Activated B cell treated with CpG ODN at 0.5 μM for 24 hours (primary cell): ENCODE data around the gene MYRIP. TPM values are rescaled to one million over a fixed set of nuclear protein-coding genes. Genes with fewer than 3 reads are reported as not detected.
"Not testable (repeated sequence)": the region's sequence is repeated elsewhere in the genome, so short reads cannot be mapped to it uniquely, and the experiment has no call there.

Experiments used
- ATAC-seq: fragments of 200-7000 bp; cut with Tn5 transposase; one replicate; pipeline ENCODE4 v1.10.0; 2021; ENCODE audit warnings: low read depth, mild to moderate bottlenecking, moderate library complexity
- CTCF ChIA-PET: fragments of 350-600 bp; sonication (Branson Sonifier 250); formaldehyde crosslinking; loops from one replicate; lab custom pipeline; 2021; ENCODE audit warnings: antibody characterized with exemption; lab: Charles Lee
- POLR2A ChIA-PET: fragments of 350-600 bp; sonication (Branson Sonifier 250); formaldehyde crosslinking; loops from one replicate; lab custom pipeline; 2021; ENCODE audit warnings: antibody characterized with exemption; lab: Charles Lee
- DNase-seq: peaks from one replicate; pipeline ENCODE4 v3.0.0; 2022
- H3K27ac Mint-ChIP-seq: one replicate; pipeline ENCODE4 v1.8.0; 2020; ENCODE audit warnings: mixed read lengths
- H3K27me3 Mint-ChIP-seq: one replicate; pipeline ENCODE4 v1.8.0; 2021; ENCODE audit warnings: mixed read lengths
- H3K36me3 Mint-ChIP-seq: one replicate; pipeline ENCODE4 v1.8.0; 2021; ENCODE audit warnings: low read depth, mixed read lengths
- H3K4me1 Mint-ChIP-seq: one replicate; pipeline ENCODE4 v1.8.0; 2021; ENCODE audit warnings: mixed read lengths
- H3K4me3 Mint-ChIP-seq: one replicate; pipeline ENCODE4 v1.8.0; 2020; ENCODE audit warnings: mild to moderate bottlenecking, mixed read lengths
- H3K9me3 Mint-ChIP-seq: one replicate; pipeline ENCODE4 v1.8.0; 2020; ENCODE audit warnings: mixed read lengths
- CTCF ChIP-seq: fragments of 200-600 bp; IDR thresholded peaks from one replicate; pipeline ENCODE4 v1.8.0; 2022; ENCODE audit warnings: antibody characterized with exemption, mild to moderate bottlenecking
- intact Hi-C: fragments of 100-400 bp; cut with micrococcal nuclease; formaldehyde crosslinking; loops from one replicate; pipeline ENCODE4 v1.15.1; 2024
- total RNA-seq: library from RNA; stranded (reverse); gene quantifications from 2 replicates; pipeline ENCODE4 v1.2.3, GENCODE V29; 2022

Gene MYRIP
- total RNA-seq, 1 donor from 2014 or later: 0.20 TPM

GRCh38 chr3:40267937-40268724 is 458.7 kb downstream of the MYRIP start:
- intact Hi-C loops: no loop called here
- ATAC-seq (no peak), DNase-seq (no peak)
- Mint-ChIP-seq H3K4me3 (no peak overlapping the region), H3K27ac (no peak overlapping the region), H3K9me3 (peaks cover 3% of the 10 kb centered on the region), H3K27me3 (no peaks in the 10 kb centered on the region), H3K36me3 (no peaks in the 10 kb centered on the region), H3K4me1 (no peaks in the 10 kb centered on the region)
- ChIA-PET CTCF (no interaction called here), POLR2A (no interaction called here)
- no peak for TF ChIP-seq CTCF

DNA sequence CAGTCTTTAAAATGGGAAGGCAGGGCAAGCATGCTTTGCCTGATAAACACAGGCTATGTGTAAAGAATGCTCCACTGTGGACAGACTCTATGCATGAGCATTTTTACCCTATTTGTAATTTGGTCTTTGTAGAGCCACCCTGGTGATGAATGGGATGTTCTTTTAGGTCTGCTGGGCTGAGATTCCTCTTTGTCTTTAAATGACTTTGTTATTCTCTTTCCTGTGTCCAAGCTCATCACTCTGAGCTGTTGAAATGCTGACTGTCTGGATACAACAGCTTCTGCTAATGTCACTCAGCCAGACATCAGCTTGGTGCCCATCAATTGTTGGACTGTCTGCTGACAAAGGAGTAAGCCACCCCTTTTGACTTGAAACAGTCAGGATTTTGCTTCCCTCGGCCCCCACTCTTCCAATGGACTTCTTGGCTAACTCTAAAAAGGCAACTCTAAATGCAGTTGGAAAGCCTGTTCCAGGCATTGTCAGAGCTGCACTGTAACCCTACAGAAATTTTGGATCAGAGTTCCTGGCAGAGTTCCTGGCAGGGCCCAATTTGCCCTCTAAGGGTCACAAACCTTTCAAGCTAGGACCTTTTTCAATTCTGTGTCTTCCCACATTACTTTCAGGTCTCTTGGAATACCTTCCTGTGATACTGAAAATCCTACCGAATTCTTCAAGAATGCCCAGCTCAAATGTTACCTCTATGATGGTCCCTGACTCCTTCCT is 459.6 kb downstream of the MYRIP start:
- no peak overlapping the region for H3K27ac Mint-ChIP-seq
- no peak overlapping the region for H3K4me3 Mint-ChIP-seq
- no peaks in the 10 kb centered on the region for H3K4me1 Mint-ChIP-seq
- H3K9me3 Mint-ChIP-seq: no peaks in the 10 kb centered on the region
- no peaks in the 10 kb centered on the region for H3K27me3 Mint-ChIP-seq
- H3K36me3 Mint-ChIP-seq: no peaks in the 10 kb centered on the region
- CTCF ChIA-PET: no interaction called here
- intact Hi-C loops: no loop called here
- DNase-seq: no peak
- no peak for ATAC-seq
- TF ChIP-seq CTCF: no peak
- POLR2A ChIA-PET: no interaction called here

- DNase-seq (no peak), ATAC-seq (no peak)
- no peak overlapping the region for H3K27ac Mint-ChIP-seq
- POLR2A ChIA-PET: no interaction called here
- H3K4me1 Mint-ChIP-seq: no peaks in the 10 kb centered on the region
- H3K36me3 Mint-ChIP-seq: no peaks in the 10 kb centered on the region
- no peaks in the 10 kb centered on the region for H3K9me3 Mint-ChIP-seq
- intact Hi-C loops: no loop called here
- CTCF ChIA-PET: no interaction called here
- no peak for TF ChIP-seq CTCF
- peaks cover 4% of the 10 kb centered on the region for H3K27me3 Mint-ChIP-seq
- no peak overlapping the region for H3K4me3 Mint-ChIP-seq
Measured at GRCh38 chr3:40278791-40279190, 469.4 kb downstream of the MYRIP start.

DNA sequence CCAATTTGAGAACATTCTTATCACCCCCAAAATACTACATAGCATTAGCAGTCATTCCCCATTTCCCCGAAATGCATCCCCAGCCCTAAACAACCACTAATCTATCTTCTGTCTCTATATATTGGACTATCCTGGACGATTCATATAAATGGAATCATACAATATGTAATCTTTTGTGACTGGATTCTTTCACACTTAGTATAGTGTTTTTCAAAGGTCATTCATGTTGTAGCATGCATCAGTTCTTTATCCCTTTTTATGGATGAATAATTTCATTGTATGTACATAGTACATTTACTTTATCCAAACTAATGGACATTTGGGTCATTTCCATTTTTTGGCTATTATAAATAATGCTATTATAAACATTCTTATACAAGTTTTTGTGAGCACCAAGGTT is 472.6 kb downstream of the MYRIP start:
- Mint-ChIP-seq H3K27ac (no peak overlapping the region), H3K4me3 (no peak overlapping the region), H3K4me1 (no peaks in the 10 kb centered on the region), H3K9me3 (no peaks in the 10 kb centered on the region), H3K27me3 (no peaks in the 10 kb centered on the region), H3K36me3 (no peaks in the 10 kb centered on the region)
- POLR2A ChIA-PET: no interaction called here
- intact Hi-C loops: no loop called here
- DNase-seq (no peak), ATAC-seq (no peak)
- CTCF ChIA-PET: no interaction called here
- TF ChIP-seq CTCF: no peak

DNA sequence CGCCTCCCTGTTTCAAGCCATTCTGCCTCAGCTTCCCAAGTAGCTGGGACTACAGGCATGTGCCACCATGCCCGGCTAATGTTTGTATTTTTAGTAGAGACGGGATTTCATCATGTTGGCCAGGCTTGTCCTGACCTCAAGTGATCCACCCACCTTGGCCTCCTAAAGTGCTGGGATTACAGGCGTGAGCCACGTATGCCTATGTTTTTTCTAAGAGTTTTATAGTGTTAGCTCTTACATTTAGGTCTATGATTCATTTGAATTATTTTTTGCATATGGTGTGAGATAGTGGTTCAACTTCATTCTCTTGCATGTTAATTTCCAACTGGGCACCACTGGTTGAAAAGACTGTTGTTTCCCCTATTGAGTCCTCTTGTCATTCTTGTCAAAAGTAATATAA is 473.6 kb downstream of the MYRIP start:
- POLR2A ChIA-PET, H3K4me3 Mint-ChIP-seq, ATAC-seq, H3K4me1 Mint-ChIP-seq, CTCF ChIA-PET, intact Hi-C loops, H3K27me3 Mint-ChIP-seq, H3K36me3 Mint-ChIP-seq, DNase-seq, H3K27ac Mint-ChIP-seq, H3K9me3 Mint-ChIP-seq: not testable (repeated sequence)
